ENCODE measurements around the gene TGM1. TPM values are rescaled to one million over a fixed set of nuclear protein-coding genes. Genes with fewer than 3 reads are reported as not detected.

Gene TGM1
- total RNA-seq, 4 donors from 2014 or later: 1.3 to 43.3 (median 6.3) TPM

GRCh38 chr14:24232645-24233537 is 30.1 kb downstream of the TGM1 start, which contains the start of gene GMPR2:
GMPR2 (plus strand) TSS chr14:24232929; CDS start chr14:24233254, 325 bp downstream.
- ATAC-seq: peak; percentile 76
- Histone ChIP-seq H3K36me3 (peaks cover 0 to 33% of the 10 kb centered on the region in 2 donors), H3K4me1 (peaks cover 4 to 49% (median 23%) of the 10 kb centered on the region in 3 donors), H3K4me3 (peak within 1 kb of the TSS; percentile 68 to 72), H3K9me3 (no peaks in the 10 kb centered on the region), H3K27ac (peak within 1 kb of the TSS; percentile 86 to 93 (median 89)), H3K27me3 (no peaks in the 10 kb centered on the region)
- TF ChIP-seq, protein P1, sequence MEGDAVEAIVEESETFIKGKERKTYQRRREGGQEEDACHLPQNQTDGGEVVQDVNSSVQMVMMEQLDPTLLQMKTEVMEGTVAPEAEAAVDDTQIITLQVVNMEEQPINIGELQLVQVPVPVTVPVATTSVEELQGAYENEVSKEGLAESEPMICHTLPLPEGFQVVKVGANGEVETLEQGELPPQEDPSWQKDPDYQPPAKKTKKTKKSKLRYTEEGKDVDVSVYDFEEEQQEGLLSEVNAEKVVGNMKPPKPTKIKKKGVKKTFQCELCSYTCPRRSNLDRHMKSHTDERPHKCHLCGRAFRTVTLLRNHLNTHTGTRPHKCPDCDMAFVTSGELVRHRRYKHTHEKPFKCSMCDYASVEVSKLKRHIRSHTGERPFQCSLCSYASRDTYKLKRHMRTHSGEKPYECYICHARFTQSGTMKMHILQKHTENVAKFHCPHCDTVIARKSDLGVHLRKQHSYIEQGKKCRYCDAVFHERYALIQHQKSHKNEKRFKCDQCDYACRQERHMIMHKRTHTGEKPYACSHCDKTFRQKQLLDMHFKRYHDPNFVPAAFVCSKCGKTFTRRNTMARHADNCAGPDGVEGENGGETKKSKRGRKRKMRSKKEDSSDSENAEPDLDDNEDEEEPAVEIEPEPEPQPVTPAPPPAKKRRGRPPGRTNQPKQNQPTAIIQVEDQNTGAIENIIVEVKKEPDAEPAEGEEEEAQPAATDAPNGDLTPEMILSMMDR (IDR thresholded peaks at IDR 0.05): peak in 1 of 4 experiments; percentile 21
- TF ChIP-seq EP300 (IDR thresholded peaks at IDR 0.05): no peak
- TF ChIP-seq POLR2AphosphoS5 (IDR thresholded peaks at IDR 0.05): peak; percentile 68
- WGBS, 2 donors (ENCODE audit: low coverage in 1 of 2): 5 to 14% methylated on average over 7 to 22 of the region's 38 CpGs

DNA sequence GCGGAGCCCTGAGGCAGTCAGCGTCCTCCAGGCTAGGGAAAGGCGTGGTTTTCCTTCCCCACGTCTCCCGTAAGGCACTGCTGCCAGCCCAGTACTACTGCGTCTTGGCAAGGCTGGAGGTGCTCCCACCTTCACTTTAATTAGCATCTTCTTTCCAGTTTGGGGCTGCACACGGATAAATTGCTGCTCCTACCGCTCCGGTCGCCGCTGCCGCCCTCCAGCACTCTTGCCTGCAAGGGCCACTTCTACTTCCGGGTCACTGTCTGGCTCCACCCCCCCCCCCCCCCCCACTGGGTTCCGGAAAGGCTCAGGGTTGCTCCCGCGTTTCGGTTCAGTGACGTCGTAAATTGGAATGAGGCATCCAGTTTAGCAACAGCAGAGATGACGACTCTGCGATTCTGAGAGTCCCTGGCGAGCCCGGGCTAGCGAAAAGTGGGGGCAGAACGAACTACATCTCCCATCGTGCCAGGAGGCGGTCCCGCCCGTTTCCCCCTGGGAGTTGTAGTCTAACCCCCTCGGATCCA is 30.8 kb downstream of the TGM1 start, which contains the start of gene NEDD8:
TSS of gene NEDD8 (minus strand) at position 247 of the 524 bp plus-strand sequence. CDS start at position 147, 100 bp downstream.
- H3K4me3 ChIP-seq: peak within 1 kb of the TSS; percentile 68 to 72
- WGBS, 2 donors (ENCODE audit: low coverage in 1 of 2): 0% methylated on average over 3 of the region's 30 CpGs; no CpG with 5 or more reads in 1 of the 2 donors
- TF ChIP-seq, protein P1 (IDR thresholded peaks at IDR 0.05): peak in 1 of 4 experiments; percentile 5
- TF ChIP-seq POLR2AphosphoS5 (IDR thresholded peaks at IDR 0.05): peak; percentile 76
- TF ChIP-seq EP300 (IDR thresholded peaks at IDR 0.05): no peak
- peak; percentile 35 to 60 for TF ChIP-seq POLR2A (IDR thresholded peaks at IDR 0.05)
- peaks cover 0 to 33% of the 10 kb centered on the region in 2 donors for H3K36me3 ChIP-seq
- peak within 1 kb of the TSS; percentile 86 to 93 (median 89) for H3K27ac ChIP-seq
- no peaks in the 10 kb centered on the region for H3K27me3 ChIP-seq
- peak; percentile 96 for ATAC-seq
- H3K9me3 ChIP-seq: no peaks in the 10 kb centered on the region
- H3K4me1 ChIP-seq: peaks cover 4 to 46% (median 23%) of the 10 kb centered on the region in 3 donors

DNA sequence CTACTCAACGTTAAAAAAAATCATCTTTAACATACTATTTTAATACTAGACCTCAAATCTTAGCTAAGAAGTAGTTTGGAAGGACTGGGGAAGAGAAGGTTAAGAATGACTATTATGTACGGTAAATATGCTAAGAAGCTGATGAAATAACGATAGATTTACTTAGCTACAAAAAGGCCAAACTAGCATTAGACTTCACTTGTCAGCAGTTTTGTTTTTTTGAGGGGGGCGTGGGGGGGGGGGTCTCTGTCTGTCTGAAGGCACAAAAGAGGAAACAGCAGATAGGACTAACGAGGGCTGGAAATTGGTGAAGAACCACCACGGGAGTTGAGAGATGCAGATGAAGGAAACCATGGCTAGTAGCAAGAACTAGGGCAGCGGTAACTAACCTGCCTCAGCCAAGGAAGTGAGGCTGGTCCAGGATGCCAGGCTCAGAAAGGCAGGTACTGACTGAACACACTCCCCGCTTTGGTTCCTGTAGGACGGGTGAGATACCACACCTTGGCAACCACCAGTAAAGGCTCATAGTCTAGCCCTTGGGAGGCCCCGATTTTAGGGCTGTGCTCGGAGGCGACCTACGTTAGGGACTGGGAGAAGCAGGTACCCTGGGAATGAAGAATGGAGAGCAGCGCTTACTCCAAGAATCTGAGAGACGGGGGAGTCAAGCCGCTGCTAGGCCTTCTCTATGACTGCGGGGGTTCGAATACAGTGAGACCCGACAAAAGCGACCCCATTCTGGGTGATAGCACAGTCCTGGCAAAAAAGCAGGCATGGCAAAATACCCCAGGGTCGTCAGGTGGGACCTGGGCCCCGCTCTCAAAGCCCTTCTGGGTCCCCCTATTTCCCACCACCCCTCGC is 31.5 kb downstream of the TGM1 start:
- Histone ChIP-seq H3K36me3 (peaks cover 0 to 27% of the 10 kb centered on the region in 2 donors), H3K27me3 (no peaks in the 10 kb centered on the region), H3K4me1 (peaks cover 4 to 47% (median 23%) of the 10 kb centered on the region in 3 donors), H3K4me3 (peak overlapping the region; percentile 68 to 72), H3K9me3 (no peaks in the 10 kb centered on the region), H3K27ac (peak overlapping the region; percentile 86 to 93 (median 89))
- TF ChIP-seq EP300 (IDR thresholded peaks at IDR 0.05) (no peak), POLR2A (IDR thresholded peaks at IDR 0.05) (no peak), POLR2AphosphoS5 (IDR thresholded peaks at IDR 0.05) (no peak)
- TF ChIP-seq, protein P1 (IDR thresholded peaks at IDR 0.05): no peak
- WGBS, 2 donors (ENCODE audit: low coverage in 1 of 2): 17 to 43% methylated on average over 5 to 14 of the region's 23 CpGs
- ATAC-seq: no peak

DNA sequence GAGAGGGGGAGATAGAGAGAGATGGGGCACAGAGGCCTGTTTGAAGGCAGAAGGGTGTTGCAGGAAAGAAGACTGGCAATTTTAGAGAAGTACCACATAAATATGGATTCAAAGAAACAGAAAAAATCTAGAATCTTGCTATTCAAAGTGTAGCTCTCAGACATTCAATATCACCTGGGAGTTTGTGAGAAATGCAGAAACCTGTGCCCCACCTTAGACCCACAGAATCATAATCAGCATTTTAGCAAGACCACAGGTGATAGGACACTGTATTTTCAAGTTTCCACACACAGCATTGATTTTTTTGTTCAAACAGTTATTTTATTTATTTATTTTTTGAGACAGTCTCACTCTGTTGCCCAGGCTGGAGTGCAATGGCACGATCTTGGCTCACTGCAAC is 34.1 kb downstream of the TGM1 start:
- 41 to 57% methylated on average over 1 of the region's 1 CpG for WGBS, 2 donors (ENCODE audit: low coverage in 1 of 2)
- Histone ChIP-seq H3K4me3 (no peak overlapping the region), H3K27ac (no peak overlapping the region), H3K9me3 (no peaks in the 10 kb centered on the region), H3K27me3 (no peaks in the 10 kb centered on the region), H3K4me1 (peaks cover 4 to 34% (median 18%) of the 10 kb centered on the region in 3 donors), H3K36me3 (peaks cover 0 to 26% of the 10 kb centered on the region in 2 donors)
- TF ChIP-seq POLR2A (IDR thresholded peaks at IDR 0.05) (no peak), EP300 (IDR thresholded peaks at IDR 0.05) (no peak), POLR2AphosphoS5 (IDR thresholded peaks at IDR 0.05) (no peak)
- TF ChIP-seq, protein P1 (IDR thresholded peaks at IDR 0.05): no peak
- no peak for ATAC-seq

Measured in gastroesophageal sphincter (tissue), 4 donors.